Measurements from ENCODE around the gene HNRNPDL. TPM values are rescaled to one million over a fixed set of nuclear protein-coding genes. Genes with fewer than 3 reads are reported as not detected.

HNRNPDL gene
- total RNA-seq, 1 donor from 2014 or later = 439 TPM

DNA sequence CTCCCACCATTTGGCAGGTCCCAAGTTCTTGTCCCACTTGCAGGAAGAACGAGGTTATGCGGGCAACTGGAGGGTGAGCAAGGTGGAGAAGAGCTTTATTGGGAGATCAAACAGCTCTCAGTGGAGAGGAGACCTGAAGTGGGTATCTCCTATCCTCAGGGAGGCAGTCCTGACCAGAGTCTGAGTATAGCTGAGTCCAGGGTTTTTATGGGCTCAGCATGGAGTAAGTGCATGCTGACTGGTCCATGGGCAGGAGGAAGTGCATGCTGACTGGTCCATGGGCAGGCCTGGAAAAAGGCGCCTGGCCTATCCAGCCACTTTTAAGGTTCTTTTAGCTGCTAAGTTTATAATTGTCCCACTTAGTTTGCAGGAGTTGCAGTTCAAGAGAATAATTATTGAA is 49.0 kb downstream of the HNRNPDL start:
- Mint-ChIP-seq H3K27me3 (no peaks in the 10 kb centered on the region), H3K9me3 (peaks cover 5% of the 10 kb centered on the region), H3K4me1 (peaks cover 20% of the 10 kb centered on the region), H3K27ac (no peak overlapping the region), H3K4me3 (no peak overlapping the region), H3K36me3 (ENCODE audit: low read depth) (peaks cover 5% of the 10 kb centered on the region)
- no peak for DNase-seq
- CTCF ChIA-PET = no interaction called here
- TF ChIP-seq CTCF (IDR thresholded peaks at IDR 0.05) = no peak
- intact Hi-C loops (cut with micrococcal nuclease) = no loop called here
- ATAC-seq (ENCODE audit: low read depth) = no peak
- POLR2A ChIA-PET = interaction anchor here (0.6 to 6.7 kb wide), 4 partner anchors 16 to 892 kb away, joined by 3 to 43 read pairs (median 6); partner anchors contain the start of genes ENOPH1 and HNRNPDL

DNA sequence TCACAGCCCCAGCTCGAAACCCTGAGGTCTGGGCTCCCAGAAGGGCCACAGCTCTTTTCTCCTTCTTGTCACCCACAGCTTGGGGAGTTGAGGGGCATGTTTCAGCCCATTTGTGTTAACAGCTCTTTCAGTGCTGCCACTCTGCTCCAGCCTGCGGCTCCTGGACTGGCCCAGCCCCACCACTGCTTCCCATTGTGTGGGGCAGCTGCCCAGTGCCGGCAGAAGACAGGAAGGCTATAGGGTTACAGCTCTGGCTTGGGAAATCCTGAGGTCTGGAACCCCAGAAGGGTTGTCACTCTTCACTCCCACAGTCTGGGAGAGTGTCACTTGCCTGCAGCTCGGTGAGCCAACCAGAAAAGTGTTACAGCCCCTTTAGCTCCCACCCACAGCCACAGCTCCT is 49.4 kb downstream of the HNRNPDL start:
- Mint-ChIP-seq H3K36me3 (ENCODE audit: low read depth) (peaks cover 5% of the 10 kb centered on the region), H3K9me3 (peaks cover 3% of the 10 kb centered on the region), H3K27ac (no peak overlapping the region), H3K4me3 (no peak overlapping the region), H3K27me3 (no peaks in the 10 kb centered on the region), H3K4me1 (peaks cover 24% of the 10 kb centered on the region)
- TF ChIP-seq CTCF (IDR thresholded peaks at IDR 0.05) = no peak
- ATAC-seq (ENCODE audit: low read depth) (no peak), DNase-seq (no peak)
- POLR2A ChIA-PET = interaction anchor here (0.6 to 6.7 kb wide), 2 partner anchors 15 to 49 kb away, joined by 3 to 43 read pairs; partner anchors contain the start of genes ENOPH1 and HNRNPDL
- CTCF ChIA-PET = no interaction called here
- intact Hi-C loops (cut with micrococcal nuclease) = no loop called here

- H3K4me3 Mint-ChIP-seq = no peak overlapping the region
- no peak overlapping the region for H3K27ac Mint-ChIP-seq
- ChIA-PET POLR2A (interaction anchor here (6.7 kb wide), 1 partner anchor 49 kb away, joined by 43 read pairs; the partner anchor contains the start of genes ENOPH1 and HNRNPDL), CTCF (no interaction called here)
- intact Hi-C loops (cut with micrococcal nuclease) = no loop called here
- no peaks in the 10 kb centered on the region for H3K9me3 Mint-ChIP-seq
- no peak for TF ChIP-seq CTCF (IDR thresholded peaks at IDR 0.05)
- H3K36me3 Mint-ChIP-seq (ENCODE audit: low read depth) = peaks cover 5% of the 10 kb centered on the region
- DNase-seq (no peak), ATAC-seq (ENCODE audit: low read depth) (no peak)
- H3K27me3 Mint-ChIP-seq = no peaks in the 10 kb centered on the region
- H3K4me1 Mint-ChIP-seq = peaks cover 29% of the 10 kb centered on the region
Measured at GRCh38 chr4:82380344-82380743, 49.9 kb downstream of the HNRNPDL start.

DNA sequence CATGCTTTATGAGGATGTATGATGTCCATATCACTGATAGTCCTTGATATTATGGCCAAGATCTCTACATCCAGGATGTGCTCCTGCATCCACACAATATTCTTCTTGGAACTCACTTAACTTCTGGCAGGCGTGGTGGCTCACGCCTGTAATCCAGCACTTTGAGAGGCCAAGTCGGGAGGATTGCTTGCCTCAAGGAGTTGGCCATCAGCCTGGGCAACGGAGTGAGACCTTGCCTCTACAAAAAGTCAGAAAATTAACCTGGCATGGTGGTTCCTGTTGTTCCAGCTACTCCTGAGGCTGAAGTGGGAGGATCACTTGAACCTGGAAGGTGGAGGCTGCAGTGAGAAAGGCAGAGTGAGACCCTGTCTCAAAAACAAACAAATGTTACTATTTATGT is 54.2 kb downstream of the HNRNPDL start:
- Mint-ChIP-seq H3K9me3 (no peaks in the 10 kb centered on the region), H3K27me3 (no peaks in the 10 kb centered on the region), H3K4me1 (peaks cover 35% of the 10 kb centered on the region), H3K4me3 (peak overlapping the region; percentile 2), H3K27ac (peak overlapping the region; percentile 24), H3K36me3 (ENCODE audit: low read depth) (peaks cover 31% of the 10 kb centered on the region)
- ATAC-seq (ENCODE audit: low read depth) (no peak), DNase-seq (no peak)
- TF ChIP-seq CTCF (IDR thresholded peaks at IDR 0.05) = no peak
- POLR2A ChIA-PET = no interaction called here
- intact Hi-C loops (cut with micrococcal nuclease) = no loop called here
- CTCF ChIA-PET = no interaction called here

- CTCF ChIA-PET = interaction anchor here (0.6 to 1.2 kb wide), 2 partner anchors 30 to 55 kb away, joined by 3 to 6 read pairs; no protein-coding TSS in a partner anchor
- H3K4me1 Mint-ChIP-seq = peaks cover 55% of the 10 kb centered on the region
- intact Hi-C loops (cut with micrococcal nuclease) = loop anchor here (1.0 to 5.0 kb wide), 10 partner anchors 21 to 1083 kb away; partner anchors contain the start of genes COQ2, HELQ, LIN54 and MRPS18C
Measured at GRCh38 chr4:82373816-82374625, 56.2 kb downstream of the HNRNPDL start, which contains the start of gene HNRNPD. HNRNPD (minus strand) TSS chr4:82373991; CDS start chr4:82373678, 313 bp downstream.

More at GRCh38 chr4:82373816-82374625, 56.2 kb downstream of the HNRNPDL start, which contains the start of gene HNRNPD:
- peak within 1 kb of the TSS; percentile 98 for H3K4me3 Mint-ChIP-seq
- H3K27ac Mint-ChIP-seq = peak within 1 kb of the TSS; percentile 100
- no peak for TF ChIP-seq CTCF (IDR thresholded peaks at IDR 0.05)
- H3K27me3 Mint-ChIP-seq = no peaks in the 10 kb centered on the region
- no peaks in the 10 kb centered on the region for H3K9me3 Mint-ChIP-seq
- POLR2A ChIA-PET = interaction anchor here (0.5 to 5.7 kb wide), 28 partner anchors 8 to 1244 kb away, joined by 3 to 199 read pairs (median 4); partner anchors contain the start of genes COPS4, COQ2, ENOPH1 and HNRNPDL
- ATAC-seq (ENCODE audit: low read depth) (peak; percentile 88), DNase-seq (peak; percentile 83)
- peaks cover 46% of the 10 kb centered on the region for H3K36me3 Mint-ChIP-seq (ENCODE audit: low read depth)

Data from activated B cell treated with CpG ODN at 0.5 μM for 24 hours (primary cell).